Measurements from ENCODE around the gene SPG11. TPM values are rescaled to one million over a fixed set of nuclear protein-coding genes. Genes with fewer than 3 reads are reported as not detected.
A peak's percentile ranks its signal among the peaks of the same experiment; 100 is the strongest.

SPG11 gene
- total RNA-seq, 1 experiment from 2014 or later = 55.0 TPM

DNA sequence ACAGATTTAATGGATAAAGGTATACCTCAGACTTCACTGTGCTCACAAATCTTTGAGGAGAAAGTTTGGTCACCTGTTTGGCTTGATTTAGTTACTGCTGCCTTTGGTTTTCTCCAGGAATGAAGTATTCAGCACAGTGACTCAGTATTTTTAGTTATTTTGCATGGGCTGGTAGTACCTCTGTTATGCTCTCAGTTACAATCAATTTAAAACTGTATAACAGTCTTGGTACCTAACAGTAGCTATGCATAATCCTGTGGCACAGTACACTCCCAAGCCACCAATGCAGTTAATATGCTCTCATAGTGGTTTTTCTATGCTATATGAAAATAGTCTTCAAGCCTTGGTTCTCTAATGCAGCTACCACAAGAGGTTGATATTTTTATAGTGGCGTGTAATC, 138.4 kb downstream of the SPG11 start:
- no peaks in the 10 kb centered on the region for H3K27me3 ChIP-seq (ENCODE audit: control insufficient read depth, insufficient read depth, low read length)
- intact Hi-C loops (cut with micrococcal nuclease; ENCODE audit: unreplicated experiment) = no loop called here
- peaks cover 30% of the 10 kb centered on the region for H3K36me3 ChIP-seq (ENCODE audit: control insufficient read depth, insufficient read depth, low read length)
- ATAC-seq (no peak), DNase-seq (ENCODE audit: low read depth, low spot score) (no peak)
- TF ChIP-seq, protein P1, sequence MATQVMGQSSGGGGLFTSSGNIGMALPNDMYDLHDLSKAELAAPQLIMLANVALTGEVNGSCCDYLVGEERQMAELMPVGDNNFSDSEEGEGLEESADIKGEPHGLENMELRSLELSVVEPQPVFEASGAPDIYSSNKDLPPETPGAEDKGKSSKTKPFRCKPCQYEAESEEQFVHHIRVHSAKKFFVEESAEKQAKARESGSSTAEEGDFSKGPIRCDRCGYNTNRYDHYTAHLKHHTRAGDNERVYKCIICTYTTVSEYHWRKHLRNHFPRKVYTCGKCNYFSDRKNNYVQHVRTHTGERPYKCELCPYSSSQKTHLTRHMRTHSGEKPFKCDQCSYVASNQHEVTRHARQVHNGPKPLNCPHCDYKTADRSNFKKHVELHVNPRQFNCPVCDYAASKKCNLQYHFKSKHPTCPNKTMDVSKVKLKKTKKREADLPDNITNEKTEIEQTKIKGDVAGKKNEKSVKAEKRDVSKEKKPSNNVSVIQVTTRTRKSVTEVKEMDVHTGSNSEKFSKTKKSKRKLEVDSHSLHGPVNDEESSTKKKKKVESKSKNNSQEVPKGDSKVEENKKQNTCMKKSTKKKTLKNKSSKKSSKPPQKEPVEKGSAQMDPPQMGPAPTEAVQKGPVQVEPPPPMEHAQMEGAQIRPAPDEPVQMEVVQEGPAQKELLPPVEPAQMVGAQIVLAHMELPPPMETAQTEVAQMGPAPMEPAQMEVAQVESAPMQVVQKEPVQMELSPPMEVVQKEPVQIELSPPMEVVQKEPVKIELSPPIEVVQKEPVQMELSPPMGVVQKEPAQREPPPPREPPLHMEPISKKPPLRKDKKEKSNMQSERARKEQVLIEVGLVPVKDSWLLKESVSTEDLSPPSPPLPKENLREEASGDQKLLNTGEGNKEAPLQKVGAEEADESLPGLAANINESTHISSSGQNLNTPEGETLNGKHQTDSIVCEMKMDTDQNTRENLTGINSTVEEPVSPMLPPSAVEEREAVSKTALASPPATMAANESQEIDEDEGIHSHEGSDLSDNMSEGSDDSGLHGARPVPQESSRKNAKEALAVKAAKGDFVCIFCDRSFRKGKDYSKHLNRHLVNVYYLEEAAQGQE (IDR thresholded peaks at IDR 0.05; ENCODE audit: insufficient read depth in 1 of 2, low read depth in 2 of 2, low read length in 1 of 2) = no peak
- TF ChIP-seq, protein P2, sequence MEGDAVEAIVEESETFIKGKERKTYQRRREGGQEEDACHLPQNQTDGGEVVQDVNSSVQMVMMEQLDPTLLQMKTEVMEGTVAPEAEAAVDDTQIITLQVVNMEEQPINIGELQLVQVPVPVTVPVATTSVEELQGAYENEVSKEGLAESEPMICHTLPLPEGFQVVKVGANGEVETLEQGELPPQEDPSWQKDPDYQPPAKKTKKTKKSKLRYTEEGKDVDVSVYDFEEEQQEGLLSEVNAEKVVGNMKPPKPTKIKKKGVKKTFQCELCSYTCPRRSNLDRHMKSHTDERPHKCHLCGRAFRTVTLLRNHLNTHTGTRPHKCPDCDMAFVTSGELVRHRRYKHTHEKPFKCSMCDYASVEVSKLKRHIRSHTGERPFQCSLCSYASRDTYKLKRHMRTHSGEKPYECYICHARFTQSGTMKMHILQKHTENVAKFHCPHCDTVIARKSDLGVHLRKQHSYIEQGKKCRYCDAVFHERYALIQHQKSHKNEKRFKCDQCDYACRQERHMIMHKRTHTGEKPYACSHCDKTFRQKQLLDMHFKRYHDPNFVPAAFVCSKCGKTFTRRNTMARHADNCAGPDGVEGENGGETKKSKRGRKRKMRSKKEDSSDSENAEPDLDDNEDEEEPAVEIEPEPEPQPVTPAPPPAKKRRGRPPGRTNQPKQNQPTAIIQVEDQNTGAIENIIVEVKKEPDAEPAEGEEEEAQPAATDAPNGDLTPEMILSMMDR (IDR thresholded peaks at IDR 0.05) = no peak
- TF ChIP-seq SIN3A (IDR thresholded peaks at IDR 0.05; ENCODE audit: borderline replicate concordance, insufficient read depth, low read depth, low read length) (no peak), TCF7L2 (IDR thresholded peaks at IDR 0.05; ENCODE audit: low read depth, low read length) (no peak), POLR2AphosphoS5 (IDR thresholded peaks at IDR 0.05; ENCODE audit: low read depth, low read length) (no peak)
- H3K4me1 ChIP-seq (ENCODE audit: control insufficient read depth, insufficient read depth, low read length) = no peaks in the 10 kb centered on the region
- POLR2A ChIA-PET = interaction anchor here (0.7 kb wide), 1 partner anchor 200 kb away, joined by 5 read pairs; no protein-coding TSS in a partner anchor
- CTCF ChIA-PET = no interaction called here
- in situ Hi-C loops (cut with HindIII; ENCODE audit: low pct_unique_long_range_greater_than_20kb, low sequenced_read_pairs) = no loop called here
- H3K27ac ChIP-seq (ENCODE audit: low read length) = no peak overlapping the region
- H3K9me3 ChIP-seq (ENCODE audit: control insufficient read depth, insufficient read depth, low read depth, low read length) = no peaks in the 10 kb centered on the region
- BruUV-seq (replicated peaks) = TSS peak; percentile 38
- H3K4me3 ChIP-seq (ENCODE audit: low read depth in 2 of 2, low read length in 2 of 2) = no peak overlapping the region

DNA sequence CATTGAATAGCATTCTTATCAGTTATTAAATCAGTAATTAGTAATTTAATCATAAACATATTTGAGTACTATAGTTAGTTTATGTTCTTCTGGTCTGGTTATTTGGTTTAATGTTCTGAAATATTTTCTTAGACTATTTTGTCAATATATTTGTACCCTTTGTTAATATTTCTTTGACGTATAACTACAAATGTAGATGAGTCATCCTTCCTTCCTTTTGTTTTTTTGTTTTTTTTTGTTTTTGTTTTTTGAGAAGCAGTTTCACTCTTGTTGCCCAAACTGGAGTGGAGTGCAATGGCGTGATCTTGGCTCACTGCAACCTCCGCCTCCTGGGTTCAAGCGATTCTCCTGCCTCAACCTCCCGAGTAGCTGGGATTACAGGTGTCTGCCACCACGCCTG, 143.9 kb downstream of the SPG11 start:
- H3K36me3 ChIP-seq (ENCODE audit: control insufficient read depth, insufficient read depth, low read length) = peaks cover 32% of the 10 kb centered on the region; the same call in 1 of the 2 replicates
- H3K27ac ChIP-seq (ENCODE audit: low read length) = no peak overlapping the region
- H3K9me3 ChIP-seq (ENCODE audit: control insufficient read depth, insufficient read depth, low read depth, low read length) = no peaks in the 10 kb centered on the region
- BruUV-seq (replicated peaks) = no TSS peak
- TF ChIP-seq, protein P1 (IDR thresholded peaks at IDR 0.05; ENCODE audit: insufficient read depth in 1 of 2, low read depth in 2 of 2, low read length in 1 of 2) = no peak
- TF ChIP-seq, protein P2 (IDR thresholded peaks at IDR 0.05) = no peak
- no peak for TF ChIP-seq POLR2AphosphoS5 (IDR thresholded peaks at IDR 0.05; ENCODE audit: low read depth, low read length)
- no peak for TF ChIP-seq SIN3A (IDR thresholded peaks at IDR 0.05; ENCODE audit: borderline replicate concordance, insufficient read depth, low read depth, low read length)
- no peak for TF ChIP-seq TCF7L2 (IDR thresholded peaks at IDR 0.05; ENCODE audit: low read depth, low read length)
- in situ Hi-C loops (cut with HindIII; ENCODE audit: low pct_unique_long_range_greater_than_20kb, low sequenced_read_pairs) = no loop called here
- H3K4me3 ChIP-seq (ENCODE audit: low read depth in 2 of 2, low read length in 2 of 2) = no peak overlapping the region
- ChIA-PET POLR2A (no interaction called here), CTCF (no interaction called here)
- ATAC-seq (no peak), DNase-seq (ENCODE audit: low read depth, low spot score) (no peak)
- no peaks in the 10 kb centered on the region for H3K27me3 ChIP-seq (ENCODE audit: control insufficient read depth, insufficient read depth, low read length)
- intact Hi-C loops (cut with micrococcal nuclease; ENCODE audit: unreplicated experiment) = no loop called here
- H3K4me1 ChIP-seq (ENCODE audit: control insufficient read depth, insufficient read depth, low read length) = no peaks in the 10 kb centered on the region

Measured in Panc1 (cell line).